Cortex of kidney (tissue), 1 donor: ENCODE results near the gene OR5AN1.
"Not testable (repeated sequence)": the region's sequence is repeated elsewhere in the genome, so short reads cannot be mapped to it uniquely, and the experiment has no call there.

ENCODE experiments used
- DNase-seq: peaks from one replicate; lab custom pipeline; 2025; lab: John Stamatoyannopoulos, UW

The OR5AN1 gene, protein sequence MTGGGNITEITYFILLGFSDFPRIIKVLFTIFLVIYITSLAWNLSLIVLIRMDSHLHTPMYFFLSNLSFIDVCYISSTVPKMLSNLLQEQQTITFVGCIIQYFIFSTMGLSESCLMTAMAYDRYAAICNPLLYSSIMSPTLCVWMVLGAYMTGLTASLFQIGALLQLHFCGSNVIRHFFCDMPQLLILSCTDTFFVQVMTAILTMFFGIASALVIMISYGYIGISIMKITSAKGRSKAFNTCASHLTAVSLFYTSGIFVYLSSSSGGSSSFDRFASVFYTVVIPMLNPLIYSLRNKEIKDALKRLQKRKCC

DNA sequence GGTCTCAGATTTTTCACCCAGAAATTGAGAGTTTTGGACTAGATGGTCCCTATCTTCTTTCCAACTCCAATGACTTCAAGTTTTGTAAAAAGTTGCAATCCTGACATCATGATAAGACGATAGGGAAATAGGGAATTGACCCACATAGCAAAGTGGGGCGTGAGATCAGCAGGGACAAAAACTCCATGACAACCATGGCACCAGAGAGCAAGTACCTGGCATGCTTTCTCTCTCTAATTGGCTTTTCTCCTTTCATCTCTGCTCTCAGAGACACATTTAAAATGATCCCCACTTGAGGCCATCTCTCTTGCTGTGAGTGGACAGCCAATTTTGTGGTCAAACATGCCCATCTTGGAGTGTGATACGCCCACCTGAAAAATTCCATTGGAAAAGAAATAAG is at the start of gene OR5AN1:
TSS of gene OR5AN1 (plus strand) at position 301 of the 400 bp plus-strand sequence. CDS start 5,564 bp downstream, outside the sequence.
- DNase-seq = no peak

DNA sequence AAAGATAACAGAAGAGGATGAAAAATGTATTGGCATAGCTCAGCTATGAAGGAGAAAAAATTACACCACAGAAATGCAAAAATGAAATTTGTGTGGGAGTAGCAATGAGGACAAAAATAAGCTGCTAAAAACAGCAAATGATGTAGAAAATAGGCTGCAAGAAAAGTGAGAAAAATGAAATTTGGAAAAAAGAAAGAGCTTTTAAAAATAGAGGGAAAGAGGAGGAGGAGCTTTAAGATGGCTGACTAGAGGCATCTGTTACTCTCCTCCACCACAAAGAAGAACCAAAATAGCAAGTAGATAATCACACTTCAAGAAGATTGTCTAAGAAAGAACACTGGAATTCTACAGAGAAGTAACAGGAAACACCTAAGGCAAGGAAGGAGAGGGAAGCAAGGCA is 23.7 kb upstream of the OR5AN1 start:
- no peak for DNase-seq

DNA sequence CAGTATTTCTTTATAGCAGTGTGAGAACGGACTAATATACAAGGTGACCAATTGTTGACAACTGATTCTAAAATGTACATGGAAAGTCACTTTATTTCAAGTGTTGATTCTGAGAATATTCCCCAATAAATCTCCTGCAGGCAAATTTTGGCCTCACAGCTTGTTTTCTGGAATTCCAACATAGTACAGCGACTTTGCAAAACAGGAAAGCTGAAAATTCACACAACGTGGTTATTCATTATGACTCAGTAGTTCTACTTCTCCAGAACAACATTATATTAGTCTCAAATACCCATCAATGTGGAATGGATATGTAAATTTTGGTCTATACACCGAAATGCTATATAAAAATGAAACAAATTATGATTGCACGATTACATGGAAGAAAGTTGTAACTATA is 22.5 kb upstream of the OR5AN1 start:
- no peak for DNase-seq

DNA sequence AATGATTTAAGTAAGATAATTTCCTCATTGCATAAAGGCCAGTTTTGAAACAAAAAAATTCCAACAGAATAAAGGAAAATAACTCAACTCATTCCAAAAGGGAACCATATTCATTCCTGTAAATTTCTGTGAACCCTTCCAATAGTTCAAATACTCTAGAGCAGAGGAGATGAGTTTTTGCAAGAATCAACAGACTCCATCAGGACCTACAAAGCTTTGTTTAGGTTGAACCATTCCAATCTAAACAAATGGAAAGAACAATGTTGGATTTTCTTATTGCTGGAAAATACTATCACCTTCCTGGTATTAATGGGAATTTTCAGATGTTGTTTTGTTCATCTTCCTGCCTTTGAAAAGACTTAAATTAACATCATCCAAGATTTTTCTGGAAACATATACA is 21.8 kb upstream of the OR5AN1 start:
- no peak for DNase-seq

DNA sequence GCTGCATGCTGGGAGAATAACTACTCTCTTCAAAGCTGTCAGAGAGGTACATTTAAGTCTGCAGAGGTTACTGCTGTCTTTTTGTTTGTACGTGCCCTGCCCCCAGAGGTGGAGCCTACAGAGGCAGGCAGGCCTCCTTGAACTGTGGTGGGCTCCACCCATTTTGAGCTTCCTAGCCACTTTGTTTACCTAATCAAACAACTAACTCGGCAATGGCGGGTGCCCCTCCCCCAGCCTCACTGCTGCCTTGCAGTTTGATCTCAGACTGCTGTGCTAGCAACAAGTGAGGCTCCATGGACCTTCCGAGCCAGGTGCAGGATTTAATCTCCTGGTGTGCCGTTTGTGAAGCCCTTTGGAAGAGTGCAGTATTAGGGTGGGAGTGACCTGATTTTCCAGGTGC is 9.0 kb upstream of the OR5AN1 start:
- not testable (repeated sequence) for DNase-seq

DNA sequence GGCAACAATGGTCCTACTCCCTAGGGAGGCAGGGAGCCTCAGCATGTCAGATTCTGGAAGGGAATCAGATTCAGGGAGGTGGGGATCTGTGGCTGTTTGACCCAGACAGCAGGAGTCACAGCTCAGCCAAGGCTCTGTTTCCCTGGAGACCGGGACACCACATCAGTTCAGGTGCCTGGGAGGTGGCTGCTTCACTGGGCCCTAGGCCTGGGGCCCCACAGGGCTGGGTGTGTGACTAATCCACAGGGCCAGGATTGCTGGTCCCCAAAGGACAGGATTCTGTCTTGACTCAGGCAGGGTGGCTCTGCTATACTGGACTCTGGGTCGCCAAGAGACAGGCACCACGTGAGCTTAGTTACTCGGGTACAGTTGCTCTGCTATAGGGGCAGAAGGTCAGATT is 3.5 kb upstream of the OR5AN1 start:
- DNase-seq = no peak

DNA sequence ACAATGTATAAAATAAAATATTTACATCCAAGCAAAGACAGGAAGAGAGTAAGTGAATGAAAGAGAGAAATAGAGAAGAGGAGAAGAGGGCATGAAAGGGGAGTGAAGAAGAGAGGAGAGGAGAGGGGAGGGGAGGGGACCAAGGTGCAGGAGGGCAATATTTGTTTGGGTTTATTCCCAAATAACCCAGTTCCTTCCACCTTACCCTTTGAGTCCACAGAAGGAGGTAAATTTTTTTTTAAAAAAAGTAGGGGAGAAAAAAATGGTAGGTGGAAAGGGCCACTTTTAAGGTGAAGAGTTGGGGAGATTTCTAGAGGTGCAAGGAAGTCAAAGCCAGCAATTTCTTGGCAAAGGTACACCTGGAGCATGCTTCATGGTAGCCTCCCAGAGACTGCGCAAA is 2.1 kb upstream of the OR5AN1 start:
- DNase-seq = no peak

DNA sequence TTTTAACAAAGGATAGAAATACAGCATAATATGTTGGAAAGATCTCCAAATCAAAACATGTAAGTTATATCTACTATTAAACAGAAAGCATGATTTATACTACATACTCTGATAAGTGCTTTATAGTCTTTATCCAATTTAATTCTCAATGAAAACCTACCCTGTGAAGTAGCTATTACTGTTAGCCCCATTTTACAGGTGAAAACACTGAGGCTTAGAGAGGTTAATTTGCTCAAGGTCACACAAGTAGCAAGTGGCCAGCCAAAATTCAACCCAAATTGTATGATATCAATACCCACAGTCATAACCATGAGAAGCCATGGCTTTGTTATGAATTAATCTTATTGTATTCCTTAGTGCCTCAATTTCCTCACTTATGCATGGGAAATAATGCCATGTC is 675 bp upstream of the OR5AN1 start:
- no peak for DNase-seq

DNA sequence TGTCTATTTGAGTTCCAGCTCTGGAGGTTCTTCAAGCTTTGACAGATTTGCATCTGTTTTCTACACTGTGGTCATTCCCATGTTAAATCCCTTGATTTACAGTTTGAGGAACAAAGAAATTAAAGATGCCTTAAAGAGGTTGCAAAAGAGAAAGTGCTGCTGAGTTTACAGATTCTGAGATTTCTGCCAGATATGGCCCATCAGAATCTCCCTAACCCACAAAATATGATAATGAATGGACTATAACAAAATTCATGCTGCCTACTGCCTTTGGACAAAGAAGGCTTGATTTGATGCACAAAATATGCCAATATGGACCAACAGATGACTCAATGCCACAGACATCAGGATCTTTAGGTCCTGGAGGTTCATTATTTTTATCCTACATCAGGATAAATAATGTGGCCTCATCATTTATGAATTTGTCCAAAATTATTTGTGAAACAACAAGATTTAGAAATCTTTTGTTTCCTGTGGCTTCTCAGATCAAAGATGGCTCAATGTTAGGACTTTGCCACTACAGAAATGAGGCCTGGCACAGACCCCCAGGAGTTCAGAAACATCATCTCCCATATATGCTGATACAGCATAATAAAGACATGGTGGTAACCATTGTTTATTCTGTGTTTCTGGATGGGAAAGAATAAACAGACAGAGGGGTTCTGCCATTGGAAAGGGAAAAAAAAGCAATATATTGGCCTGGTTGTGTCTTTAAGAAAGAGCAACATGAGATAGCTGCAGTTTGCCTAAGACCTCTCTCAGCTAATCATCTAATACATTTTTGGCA is 6.7 kb downstream of the OR5AN1 start:
- no peak for DNase-seq

DNA sequence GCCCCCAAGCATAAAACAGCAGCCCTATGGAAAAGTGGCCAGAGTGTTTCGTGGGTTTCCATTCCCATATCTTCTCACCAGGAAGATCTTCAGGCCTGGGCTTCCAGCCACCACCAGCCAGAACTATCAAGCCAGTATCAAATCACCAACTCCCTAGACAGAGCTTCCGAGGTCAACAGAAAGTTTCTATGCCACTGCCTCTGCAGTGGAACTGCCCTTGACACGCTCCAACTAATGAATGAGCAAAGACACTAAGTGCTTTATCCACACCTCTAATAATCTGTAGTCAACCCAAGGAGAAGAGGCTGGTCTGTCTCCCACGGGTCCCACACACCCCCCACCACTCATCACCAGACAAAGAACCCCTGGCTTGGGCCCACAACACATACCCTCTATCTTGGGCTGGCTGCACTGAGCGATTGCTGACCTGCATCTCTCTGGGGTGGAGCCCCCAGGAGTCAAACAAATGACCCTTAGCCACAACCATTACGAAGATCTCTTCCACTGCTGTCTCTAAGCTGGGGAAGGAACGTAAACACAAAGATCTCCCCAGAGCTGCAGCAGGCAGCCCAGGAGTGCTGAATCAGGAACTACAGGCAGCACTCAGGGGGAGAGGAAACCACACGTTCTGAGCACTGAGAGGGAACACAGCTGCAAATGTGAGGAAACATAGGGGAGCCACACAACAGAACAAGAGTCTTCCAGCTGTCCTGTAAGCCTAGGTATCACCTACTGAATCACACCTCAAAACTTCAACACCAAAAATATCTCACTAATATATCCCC is 9.7 kb downstream of the OR5AN1 start:
- DNase-seq = no peak

DNA sequence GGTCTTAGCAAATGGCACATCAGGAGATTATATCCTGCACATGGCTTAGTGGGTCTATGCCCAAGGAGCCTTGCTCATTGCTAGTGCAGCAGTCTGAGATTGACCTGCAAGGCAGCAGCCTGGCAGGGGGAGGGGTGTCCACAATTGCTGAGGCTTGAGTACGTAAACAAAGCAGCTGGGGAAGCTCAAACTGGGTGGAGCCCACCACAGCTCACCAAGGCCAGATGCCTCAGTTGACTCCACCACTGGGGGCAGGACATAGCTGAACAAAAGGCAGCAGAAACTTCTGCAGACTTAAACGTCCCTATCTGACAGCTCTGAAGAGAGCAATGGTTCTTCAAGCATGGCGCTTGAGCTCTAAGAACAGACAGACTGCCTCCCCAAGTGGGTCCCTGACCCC is 13.6 kb downstream of the OR5AN1 start:
- DNase-seq = not testable (repeated sequence)

DNA sequence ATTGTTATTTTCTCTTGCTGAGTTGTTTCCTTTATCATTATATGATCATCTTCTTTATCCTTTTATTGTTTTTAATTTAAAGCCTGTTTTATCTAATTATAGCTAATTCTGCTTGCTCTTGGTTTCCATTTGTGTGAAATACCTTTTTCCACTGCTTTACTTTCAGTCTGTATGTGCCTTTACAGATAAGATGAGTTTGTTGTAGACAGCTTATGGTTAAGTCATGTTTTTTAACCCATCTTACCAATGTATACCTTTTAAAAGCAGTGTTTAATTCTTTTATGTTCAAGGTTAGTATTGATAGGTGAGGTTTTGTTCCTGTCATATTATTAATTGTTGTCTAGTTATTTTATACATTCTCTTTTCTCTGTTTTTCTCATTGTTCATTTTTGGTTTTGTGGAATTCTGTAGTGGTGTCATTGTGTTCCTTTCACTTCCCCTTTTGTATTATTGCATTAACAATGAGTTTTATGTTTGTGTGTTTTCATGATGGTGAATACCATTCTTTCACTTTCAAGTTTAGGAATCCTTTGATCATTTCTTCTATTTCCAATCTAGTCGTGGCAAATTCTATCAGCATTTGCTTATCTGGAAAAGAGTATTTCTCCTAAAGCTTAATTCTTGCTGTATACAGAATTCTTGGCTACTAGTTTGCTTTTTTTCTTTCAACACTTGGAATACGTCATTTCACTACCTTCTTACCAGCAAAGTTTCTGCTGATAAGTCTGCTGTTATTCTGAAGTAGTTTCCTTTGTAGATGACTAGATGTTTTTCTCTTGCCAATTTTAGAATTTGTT is 21.8 kb downstream of the OR5AN1 start:
- no peak for DNase-seq

DNA sequence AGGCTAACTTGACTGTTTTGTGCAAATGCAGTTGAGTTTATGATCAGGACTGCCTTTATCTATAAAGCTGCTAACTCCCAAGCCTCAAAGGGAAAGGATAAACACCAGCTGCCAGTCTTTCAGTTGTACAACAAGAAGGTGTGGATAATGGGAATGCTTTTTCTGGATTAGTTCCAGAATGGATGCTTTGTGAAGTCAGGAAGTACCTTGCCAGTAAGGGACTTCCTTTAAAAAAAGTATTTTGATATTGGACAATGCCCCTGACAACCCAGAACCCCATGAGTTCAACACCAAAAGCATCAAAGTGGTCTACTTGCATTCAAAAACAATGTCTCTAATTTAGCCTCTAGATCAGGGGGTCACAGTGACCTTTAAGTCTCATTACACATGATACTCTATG is 35.5 kb downstream of the OR5AN1 start:
- no peak for DNase-seq

DNA sequence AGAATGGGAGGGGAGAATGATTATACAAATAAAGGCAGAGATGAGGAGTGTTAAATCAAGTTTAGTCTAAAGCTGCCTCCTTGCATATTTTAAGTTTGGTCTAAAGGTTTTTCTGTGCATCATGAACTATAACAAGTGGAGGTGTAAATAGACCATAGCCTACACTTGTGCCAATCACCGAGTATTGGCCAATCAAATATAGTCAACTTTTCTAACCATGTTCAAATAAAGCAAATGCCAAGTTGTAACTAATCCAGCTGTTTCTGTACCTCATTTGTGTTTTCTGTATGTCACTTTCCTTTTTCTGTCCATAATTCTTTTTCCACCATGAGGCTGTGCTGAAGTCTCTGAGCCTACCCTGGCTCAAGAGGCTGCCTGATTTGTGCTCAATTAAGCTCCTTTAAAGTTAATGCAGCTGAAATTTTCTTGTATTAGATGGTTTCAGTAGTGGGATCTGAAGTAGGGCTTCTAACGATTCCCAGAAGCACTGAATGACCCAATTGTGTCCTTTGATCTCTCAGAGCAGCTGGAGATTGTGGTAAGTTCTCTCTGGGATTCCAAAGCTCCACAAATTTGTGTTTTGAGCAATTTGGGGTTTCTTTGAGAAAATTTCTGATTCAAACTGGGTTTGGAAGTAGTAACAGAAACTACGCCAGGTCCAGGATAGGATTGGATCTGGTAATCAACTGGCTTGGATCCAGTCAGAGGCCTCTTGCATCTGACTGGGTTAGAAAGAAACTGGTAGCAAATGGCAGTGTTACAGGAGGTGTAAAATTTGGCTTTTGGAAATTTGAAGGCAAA is 42.0 kb downstream of the OR5AN1 start:
- no peak for DNase-seq

DNA sequence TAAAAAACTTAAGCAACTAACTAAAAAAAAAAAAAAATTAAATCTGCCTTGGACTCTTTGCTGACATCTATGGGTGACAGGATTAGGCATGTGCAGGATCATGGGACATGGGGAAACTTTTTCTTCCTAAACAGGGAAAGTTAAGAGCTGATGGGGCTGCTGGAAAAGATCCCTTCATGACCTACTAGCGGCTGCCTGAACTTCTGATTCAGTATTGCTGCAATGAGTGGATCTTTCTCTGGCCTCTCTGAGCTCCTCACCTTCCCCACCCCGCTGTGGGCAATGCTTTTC is 42.5 kb downstream of the OR5AN1 start:
- no peak for DNase-seq

DNA sequence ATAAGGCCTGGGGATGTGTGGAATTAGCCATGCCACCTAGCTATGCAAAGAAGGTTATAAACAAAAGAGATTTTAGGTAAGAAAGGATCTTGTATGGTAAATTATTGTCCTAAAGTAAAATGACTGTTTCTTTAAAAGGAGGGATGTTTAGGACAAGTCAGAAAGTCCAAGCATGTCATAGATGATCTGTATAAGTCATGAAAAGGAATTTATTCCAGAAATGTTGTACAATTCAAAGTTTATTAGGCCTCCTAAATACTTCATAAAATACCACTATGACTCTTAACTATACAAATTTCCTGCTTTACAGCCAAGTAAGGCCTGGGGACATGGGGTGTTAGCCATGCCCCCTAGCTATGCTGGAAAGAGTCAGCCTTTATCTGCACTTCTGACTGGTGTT is 44.9 kb downstream of the OR5AN1 start:
- no peak for DNase-seq

DNA sequence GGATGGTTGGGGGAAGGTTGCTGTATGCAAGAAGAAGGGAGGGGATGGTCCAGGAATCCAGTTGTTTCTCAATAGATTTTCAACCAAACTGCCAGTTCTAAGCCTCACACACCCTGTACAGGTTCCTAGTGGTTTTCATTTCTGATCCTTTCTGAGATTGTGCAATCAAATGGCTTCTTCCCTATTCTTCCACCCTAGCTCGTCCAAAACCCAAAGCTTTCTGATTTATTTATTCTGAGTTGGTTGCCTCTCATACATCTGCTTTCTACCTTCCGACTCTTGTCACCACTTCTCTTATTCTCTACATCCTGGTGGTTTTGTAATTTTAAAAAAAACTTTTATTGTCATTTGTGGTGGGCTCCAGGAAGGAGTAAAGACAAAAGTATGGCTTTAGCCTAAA is 55.0 kb downstream of the OR5AN1 start:
- no peak for DNase-seq

DNA sequence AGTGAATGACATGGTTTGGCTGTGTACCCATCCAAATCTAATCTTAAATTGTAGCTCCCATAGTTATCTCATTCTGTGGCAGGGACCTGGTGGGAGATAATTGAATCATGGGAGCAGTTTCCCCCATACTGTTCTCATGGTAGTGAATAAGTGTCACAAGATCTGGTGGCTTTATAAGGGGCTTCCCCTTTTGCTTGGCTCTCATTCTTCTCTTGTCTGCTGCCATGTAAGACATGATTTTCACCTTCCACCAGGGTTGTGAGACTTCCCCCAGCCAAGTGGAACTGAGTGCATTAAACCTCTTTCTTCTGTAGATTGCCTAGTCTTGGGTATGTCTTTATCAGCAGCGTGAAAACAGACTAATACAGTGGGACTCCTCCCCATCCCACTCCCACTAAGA is 56.4 kb downstream of the OR5AN1 start:
- DNase-seq = no peak

DNA sequence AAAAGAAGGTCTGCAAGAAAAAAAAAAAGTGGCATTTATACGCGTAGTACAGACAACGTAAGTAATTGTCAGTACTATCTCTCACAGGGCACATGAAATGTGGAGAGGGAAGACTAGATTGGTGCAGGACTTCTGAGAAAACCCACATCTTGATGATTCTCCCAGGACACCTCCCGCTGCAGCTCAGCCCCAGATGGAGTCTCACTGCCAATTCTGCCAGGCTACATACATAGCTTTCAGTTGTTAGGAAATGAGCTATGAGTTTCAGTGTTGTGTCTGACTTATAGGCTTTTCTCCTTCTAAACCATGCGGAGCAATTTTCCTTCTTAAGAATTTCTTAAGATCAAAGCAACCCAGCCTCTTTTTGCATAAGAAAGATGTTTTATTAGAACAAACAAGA is 57.9 kb downstream of the OR5AN1 start:
- no peak for DNase-seq

DNA sequence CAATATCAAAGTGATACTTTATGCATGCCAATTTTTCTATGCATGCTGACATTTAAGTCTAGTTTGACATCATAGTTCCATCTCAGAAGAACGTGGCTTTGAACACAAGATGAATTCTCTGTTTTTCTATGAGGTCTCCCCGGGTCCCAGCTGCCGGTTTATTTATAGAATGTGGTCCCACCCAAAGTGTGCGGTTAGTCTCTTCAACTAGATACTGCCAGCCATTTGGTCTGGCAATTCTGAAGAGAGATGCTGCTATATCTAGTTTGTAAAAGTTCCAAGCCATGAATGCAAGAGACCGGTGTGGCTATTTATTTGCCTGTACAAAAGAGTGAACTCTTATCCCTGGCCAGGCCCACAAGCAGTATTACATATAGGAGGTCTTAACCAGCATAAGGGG is 58.3 kb downstream of the OR5AN1 start:
- DNase-seq = no peak

DNA sequence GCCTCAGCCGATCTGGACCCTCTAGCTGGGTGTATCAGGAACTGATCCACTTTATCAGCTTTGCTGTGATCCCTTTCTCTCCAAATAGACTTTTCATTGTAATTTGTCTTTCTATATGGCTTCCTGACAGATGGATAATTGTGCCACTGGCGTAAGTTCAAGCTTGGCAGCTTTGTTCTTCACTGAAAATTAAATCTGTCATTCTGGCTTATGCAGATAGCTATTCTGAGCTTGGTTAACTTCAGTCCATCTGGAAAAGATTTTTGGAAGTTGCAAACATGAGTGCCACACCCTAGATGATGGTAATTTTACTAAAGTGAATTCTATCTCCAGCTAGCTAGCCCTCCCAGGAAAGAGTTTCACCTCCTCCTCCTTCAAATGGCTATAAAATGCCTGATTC is 59.5 kb downstream of the OR5AN1 start:
- no peak for DNase-seq
